Measurements from ENCODE around the gene IL34.

IL34 gene

DNA sequence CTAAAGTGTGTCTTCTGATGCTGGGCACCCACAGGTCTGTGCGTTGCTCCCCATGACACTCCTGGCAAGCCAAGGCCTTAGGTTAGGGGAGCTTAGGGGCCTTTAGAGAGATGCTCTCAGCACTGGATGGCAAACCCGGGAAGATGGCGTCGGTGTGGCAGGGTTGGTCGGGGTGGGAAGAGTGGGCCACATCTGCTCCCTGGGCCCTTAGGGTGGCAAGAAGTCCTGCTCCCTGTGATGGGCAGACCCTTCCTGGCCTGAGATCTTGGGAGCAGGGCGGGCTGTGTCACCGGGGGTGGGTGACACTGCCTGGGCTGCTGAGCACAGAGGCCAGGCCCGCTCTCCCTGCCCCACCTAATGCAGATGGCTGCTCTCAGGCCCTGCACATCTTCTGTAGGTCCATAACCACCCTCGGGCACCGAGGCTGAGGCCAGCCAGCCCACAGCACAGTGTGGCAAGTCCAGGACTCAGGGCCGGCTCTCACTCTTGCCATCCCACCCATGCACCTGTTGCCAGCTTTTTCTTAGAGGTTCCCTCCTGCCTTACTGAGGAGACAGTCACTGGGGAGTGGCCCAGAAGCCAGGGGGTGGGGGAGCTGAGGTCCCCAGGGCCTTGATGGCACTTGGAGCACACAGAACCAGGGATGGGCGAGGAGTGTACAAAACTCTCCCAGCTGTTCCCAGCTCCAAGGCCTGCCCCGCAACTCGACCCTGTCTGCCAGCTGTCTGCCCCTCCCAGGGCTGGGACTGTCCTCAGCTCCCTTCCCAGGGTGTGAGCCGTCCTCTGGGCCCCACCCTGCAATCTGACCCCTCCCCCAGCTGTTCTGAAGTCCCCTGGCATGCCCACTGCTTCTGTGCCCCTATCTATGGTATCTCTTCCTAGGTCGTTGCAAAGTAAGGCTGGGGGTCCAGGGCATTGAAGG, 43.9 kb downstream of the IL34 start:
- DNase-seq: no peak

DNA sequence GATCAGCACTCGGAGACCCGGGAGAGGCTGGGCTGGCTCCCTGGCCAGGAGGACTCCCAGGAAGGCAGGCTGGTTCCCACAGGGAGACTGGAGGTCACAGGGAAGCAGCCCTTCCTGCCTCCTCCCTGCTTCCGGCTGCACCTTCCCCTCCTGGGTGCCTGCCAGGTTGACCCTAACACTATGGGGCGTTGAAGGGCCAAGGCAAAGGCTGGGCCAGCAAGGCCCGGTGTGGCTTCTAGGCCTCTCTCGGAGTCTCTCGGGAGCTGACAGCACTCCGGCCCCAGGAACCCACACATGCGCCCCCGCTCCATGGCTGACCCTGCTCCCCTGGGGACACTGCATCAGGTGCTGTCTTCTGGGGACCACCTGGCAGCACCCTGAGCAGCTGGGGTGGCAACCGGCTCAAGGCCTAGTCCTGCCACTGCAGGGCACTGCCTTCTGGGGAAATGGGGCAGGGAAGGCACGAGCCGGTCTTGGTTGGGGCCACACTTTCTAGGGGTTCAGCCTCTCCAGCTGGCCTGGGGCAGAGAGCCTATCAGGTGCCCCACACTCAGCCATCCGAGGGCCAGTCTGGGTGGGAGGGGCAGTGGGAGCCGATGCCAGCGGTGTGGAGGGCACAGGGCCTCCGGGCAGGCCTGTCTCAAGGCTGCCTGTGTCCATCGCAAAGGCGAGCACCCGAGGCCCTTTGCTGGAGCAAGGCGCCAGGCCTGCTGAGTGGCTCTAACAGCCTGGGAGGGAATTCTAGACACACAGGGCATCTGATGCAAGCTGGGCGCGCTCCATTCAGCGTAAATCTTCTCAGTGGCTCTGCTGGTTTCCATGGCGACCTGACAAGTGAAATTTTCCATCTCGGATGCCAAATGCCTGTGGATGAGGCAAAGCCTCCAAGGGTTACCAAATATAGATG, 45.1 kb downstream of the IL34 start:
- no peak for DNase-seq

DNA sequence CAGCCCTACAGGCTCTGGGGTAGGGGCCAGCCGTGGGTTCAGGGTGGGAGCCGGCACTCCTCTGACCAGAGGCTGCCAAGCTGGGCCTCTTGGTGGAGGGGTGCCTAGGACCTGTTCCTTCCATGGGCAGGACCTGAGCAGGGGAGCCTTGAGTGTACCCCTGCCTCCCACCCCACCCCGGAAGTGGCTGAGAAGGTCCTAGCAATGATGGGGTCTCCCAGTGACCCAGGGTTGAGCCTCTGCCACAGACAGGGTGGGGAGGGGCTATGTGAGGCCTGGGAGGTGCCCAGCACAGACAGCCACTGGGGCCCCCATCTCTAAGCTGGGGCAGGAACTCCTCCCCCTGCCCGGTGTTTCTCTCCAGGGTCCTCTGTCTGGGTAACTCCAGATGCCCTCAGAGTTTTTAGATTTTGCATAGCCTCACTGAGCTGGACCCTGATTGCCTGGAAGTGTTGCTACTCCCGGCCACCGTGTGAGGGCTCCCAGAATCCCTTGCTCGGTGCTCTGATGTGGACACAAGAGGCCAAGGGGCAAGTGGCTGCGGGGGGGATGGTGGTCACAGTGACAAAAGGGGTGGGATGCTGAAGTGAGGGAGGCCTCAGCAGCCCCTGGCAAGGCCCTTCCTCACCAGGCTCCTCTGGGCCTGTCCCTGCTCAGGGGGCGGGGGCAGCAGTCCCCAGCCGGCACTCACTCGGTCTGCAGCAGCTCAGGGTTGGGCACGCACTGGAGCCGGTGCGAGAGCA, 45.9 kb downstream of the IL34 start:
- DNase-seq: no peak

DNA sequence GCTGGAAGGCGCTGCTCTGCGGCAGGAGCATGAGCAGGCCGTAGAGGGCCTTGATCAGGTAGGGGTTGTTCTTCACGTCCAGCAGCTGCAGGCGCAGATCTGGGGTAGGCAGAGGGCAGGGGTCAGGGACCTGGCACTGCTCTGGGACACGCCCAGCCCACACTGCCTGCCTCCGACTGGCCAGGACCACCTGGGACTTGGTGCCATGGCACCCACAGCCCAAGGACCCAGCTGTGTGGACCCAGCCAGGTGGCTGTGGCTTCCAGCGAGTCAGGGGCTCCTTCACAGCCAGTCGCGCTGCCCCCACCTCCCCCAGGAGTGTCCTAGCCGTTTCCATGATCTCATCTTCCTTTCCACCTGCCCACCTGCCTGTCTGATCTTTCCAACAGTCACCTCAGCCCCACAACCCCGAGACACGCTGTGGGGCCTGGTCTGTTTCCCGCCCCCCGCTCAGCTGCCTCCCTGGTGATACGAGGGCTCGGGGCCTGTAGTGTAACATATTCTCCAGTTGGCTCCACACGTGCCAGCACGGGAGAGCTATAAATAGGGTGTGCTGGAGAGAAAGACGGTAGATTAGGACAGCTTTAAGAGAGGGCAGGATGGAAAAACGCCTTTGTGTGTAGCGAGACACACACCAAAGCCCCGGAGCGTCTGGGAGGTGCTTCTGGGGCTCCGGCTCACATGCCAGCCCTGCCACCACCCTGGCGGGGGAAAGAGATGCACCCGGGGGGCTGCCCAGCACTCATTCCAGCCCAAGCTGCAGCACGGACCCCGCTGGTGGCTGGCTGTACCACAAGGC, 46.7 kb downstream of the IL34 start:
- no peak for DNase-seq

DNA sequence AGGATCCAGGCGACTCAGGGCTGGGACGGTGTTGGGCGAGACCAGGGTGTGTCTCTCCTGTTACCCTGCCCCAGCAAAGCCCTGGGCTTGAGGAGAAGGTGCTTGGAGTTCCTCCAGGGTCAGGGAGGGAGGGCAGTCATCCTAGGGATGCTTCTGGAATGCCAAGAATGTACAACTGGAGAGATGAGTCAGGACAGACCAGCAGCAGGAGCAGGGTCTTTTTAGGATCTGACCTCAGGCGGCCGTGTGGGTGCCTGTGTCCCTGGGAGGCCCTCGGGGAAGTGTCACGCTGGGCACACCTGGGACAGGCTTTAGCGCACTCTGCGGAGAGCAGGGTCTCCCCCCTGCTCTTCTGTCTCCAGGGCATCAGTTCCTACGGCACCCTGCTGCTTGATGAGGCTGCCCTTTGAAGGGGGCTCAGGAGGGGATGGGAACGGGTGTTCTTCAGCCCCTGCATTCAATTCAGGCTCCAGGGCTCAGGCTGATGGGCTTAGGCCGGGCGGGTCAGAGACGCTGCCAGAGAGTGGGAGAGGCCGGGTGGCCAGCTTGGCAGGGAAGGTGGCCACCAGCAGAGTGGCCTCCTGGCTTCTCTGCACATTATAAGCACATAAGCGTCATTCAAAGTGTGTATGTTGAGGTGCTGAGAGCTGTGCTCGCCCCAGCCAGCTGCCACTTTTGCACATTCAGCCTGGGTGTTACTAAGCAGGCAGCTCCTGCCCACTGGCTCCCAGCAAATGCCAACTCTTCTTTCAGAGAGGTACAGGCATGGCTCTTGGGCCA, 47.9 kb downstream of the IL34 start:
- DNase-seq: no peak

DNA sequence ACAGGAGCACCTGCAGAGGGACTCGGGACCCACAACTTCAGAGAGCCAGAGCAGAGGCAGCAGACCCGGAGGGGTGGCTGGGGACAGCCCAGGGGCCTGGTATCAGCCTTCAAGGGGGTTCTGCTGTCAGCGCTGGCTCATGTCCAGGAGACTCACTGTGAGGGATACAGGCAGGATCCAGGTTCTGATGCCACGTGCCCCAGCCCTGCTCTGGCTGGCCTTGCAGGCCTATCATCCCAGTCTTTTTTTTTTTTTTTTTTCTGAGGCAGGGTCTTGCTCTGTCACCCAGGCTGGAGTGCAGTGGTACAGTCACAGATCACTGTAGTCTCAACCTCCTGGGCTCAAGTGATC, 48.5 kb downstream of the IL34 start:
- no peak for DNase-seq

DNA sequence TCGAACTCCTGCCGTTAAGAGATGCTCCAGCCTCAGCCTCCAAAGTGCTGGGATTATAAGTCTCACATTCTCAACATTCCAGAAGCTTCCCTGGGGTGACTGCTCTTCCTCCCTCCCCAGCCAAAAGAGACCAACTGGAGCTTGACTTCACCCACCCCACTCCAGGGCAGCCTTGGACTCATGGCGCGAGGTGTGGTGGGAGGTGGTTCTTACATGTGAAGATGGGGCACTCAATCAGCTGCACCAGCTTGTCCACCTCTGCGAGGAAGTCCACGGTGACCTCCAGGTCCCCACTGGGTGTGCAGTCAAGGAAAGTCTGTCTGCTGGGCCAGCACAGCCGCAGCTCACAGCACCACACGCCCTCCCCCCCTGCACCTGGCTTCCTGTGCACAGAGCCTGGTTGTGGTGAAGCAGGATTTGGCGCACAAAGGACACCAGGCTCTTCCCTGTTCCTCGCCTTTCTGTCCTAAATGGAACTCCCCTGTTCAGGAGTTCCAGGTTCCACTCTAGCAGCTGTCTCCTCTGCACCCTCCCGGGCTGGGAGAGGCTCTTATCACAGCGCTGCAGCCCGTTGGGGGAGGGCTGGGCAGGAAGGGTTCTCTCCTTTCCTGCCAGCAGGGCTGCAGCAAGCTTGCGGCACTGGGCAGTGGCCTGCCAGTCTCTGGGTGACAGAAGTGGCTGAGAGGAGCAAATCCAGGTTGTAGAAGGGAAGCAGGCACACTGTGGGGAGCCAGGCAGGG, 49.1 kb downstream of the IL34 start:
- DNase-seq: no peak

DNA sequence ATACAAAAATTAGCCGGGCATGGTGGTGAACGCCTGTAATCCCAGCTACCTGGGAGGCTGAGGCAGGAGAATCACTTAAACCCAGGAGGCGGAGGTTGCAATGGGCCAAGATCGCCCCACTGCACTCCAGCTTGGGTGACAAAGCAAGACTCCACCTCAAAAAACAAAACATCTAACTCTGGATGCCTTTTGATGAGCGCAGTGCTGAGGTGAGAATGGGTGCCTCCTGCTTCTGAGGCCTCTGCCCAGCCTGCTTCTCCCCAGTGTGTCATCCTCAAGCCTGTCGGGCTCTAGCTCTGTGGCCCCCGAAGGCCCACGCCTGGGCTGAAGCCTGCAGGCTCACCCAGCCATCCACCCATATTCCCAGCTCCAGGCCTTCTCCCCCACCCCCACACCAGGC, 50.0 kb downstream of the IL34 start:
- DNase-seq: no peak

DNA sequence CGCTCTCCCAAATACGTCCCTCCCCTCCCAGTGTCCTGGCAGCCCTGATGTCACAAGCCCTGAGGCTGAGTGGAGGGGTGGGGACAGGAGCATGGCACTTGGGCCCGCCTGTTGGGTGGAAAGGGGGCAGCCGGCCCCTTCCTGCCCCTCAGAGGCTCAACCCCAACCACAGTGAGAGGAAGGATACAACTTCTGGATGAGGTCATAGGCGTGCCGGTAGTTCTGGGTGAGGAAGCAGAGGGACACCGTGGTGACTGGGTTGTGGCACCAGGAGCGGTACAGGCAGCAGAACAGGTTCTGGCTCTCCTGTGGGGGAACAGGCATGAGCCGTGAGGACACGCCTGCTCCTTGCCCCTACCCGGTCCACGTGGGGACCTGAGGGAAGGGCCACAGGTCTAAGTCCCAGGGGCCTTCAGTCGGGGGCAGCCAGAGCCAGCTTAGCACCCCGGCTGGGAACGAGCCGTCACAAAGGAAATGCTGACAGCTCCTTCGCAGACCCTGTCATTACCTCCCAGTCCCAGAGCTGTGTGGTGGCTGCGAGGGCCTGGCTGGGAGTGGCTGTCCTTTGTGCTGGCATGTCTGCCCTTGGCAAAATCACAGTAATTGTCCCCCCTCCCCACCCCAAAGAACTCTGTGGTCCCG, 50.7 kb downstream of the IL34 start:
- DNase-seq: no peak

DNA sequence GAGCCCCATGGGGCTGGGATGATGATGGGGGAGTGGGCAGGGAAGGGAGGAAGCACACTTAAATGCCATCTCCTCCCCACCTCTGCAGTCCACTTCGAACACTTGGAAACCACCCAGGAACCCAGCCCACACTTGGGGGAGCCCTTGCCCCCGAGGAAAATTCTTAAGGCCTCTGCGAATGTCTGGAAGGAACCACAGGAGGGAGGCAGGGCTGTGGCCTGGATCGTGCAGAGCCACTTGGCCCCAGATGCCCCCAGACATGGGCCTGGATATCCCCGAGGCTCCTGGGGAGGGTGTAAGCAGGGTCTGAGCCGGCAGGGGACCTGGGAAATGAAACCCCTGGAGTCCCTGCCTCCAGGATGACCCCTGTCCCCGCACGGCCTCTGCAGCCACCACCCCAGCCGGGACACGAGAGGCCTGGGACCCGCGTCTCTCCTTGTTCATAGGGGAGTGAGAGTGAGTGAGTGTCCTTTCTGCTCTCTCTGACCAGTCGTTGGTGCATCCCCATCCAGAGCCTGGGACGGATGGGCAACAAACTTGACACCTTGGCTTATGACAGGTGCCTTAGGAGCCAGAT, 51.3 kb downstream of the IL34 start:
- no peak for DNase-seq

DNA sequence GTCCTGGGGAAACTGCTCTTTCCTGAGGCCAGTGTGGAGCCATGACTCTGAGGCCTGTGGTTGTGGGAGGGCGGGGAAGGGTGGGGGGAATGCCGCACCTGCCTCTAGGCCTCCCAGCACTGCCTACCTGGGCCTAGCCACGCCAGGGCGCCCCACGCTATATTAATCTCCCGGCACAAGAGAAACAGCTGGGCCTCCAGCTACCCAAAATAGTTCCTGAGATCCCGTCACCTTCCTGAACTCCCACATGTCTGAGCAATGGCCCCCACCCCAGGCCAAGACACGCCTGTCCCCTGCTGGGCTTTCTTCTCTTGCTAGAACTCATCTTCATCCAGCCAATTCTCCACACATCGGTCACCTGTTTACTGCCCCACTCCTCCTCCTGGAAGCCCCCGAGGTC, 52.5 kb downstream of the IL34 start:
- no peak for DNase-seq

DNA sequence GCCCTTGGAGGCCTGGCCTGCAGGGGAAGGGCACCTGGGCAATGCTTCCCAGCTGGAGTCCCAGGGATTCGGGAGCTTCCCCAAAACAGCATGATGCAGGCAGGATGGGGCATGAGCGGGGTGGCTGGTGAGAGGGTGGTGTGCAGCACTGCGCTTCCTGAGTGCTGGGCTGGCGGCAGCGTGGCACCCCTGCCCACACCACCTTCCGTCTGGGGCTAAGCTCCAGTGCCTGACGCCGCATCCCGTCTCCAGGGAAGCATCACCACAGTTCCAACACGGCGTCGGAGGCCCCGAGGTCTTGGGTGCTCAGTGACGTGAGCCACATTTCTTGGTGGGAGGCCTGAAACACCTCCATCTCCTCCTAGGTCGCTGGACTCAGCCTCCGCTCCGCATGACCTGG, 53.3 kb downstream of the IL34 start:
- DNase-seq: no peak

DNA sequence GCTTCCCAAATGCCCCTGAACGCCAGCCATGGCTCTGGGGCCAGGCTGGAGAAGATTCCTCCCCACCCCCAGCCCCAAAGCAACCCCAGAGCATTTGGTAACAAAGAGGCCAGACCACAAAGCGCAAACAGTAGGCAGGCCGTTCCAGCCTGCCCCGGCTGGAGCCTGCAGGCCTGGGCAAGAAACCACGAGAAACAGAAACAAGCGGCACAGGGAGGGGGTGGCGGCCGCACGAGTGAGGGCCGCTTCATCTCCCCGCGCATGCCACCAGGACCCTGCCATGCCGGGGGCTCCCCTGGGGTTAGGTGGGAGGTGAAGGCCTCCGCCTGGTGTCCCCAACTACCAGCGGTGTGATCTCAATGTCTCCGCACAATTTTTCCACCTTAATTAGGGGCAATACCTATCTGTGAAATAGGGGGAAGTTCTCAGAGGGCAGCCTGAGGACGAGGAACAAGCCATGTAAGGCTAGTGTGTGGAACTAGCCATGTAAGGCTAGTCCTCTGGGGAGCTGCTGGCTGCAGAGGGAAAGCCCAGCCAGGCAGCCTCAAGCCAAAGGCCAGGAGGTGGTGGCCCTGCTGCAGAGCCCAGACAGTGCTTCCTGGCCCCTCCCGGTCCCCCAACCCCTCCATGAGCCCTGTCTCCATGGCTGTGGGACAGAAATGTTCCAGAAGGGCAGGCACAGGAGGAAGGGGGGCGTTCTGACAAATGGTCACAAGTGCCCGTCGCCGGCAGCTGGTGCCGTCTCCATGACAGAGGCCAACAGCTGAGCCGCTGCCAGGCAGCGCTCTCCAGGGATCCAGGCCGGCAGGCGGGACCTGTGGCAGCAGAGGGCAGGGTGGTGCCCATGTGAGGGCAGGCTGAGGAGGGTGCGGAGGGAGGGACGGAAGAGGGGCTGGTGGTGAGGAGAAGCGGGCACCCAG, 54.0 kb downstream of the IL34 start:
- no peak for DNase-seq

DNA sequence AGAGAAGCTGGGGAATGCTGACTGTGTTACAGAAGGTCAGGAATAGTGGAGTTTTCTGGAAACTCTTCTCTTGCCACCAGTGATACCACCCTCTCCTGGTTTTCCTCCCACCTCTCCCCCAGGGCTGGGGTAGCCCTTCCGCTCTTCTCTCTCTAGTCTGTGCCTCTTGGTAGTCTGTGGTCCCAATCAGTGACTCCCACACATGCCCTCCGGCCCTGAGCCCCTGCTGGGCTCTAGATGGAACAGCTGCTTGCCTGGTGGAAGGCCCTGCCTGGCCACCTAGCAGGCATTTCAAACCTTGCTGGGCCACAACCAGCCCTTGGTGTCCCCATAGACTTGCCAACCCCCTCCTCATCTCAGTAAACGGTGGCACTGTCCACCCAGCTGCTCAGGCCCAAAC, 54.7 kb downstream of the IL34 start:
- no peak for DNase-seq

DNA sequence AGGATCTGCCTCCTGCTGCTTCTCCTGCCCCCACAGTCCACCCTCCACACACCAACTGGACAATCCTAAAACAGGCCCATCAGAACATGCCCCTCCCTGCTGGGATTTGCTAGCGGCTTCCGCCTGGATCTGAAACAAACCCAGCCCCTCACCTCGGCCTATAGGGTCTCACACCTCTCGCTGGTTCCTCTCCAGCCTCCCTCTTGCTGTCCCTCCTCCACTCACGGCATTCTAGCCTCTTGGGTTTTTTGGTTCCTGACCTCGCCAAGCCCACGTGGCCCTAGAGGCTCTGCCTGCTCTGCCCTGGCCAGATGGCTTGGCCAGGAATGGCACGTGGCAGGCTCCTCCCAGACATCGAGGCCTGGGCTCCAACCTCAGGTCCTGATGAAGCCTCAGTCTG, 55.2 kb downstream of the IL34 start:
- DNase-seq: no peak

DNA sequence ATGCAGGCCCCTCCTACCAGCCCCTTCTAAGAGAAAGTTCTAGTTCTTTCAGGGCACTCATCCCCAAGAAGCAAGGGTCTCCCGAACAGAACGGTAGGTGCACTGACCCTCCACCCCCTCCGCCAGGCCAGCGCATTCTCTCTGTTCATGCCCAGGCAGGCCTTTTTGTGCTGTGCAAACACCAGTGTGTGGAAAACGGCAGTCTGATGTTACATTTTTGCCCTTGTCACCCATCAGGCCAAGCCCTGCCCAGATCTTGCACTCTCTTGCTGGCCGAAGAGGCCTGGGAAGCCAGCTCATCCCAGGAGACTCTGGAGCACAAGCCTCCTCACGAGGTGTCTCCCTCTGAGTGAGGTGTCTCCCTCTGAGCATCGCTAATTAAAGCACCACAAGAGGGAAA, 55.6 kb downstream of the IL34 start:
- DNase-seq: no peak

DNA sequence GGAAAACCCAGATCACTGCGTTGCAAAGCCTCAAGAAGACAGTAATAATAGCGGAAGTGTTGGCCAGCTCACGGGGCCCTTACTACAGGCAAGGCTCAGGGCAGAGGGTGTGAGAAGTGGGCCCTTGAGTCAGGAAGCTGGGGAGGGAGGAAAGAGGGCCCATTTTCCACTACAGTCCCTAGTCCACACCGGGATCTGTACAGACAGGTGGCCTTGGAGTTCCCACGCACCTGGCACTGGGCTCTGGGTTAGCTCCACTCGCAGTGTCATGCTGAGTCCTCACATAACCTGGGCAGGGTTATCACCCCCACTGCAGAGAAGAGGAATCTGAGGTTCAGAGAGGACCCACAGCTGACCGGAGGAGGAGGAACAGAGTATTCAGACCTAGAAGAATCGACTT, 56.3 kb downstream of the IL34 start:
- DNase-seq: no peak

DNA sequence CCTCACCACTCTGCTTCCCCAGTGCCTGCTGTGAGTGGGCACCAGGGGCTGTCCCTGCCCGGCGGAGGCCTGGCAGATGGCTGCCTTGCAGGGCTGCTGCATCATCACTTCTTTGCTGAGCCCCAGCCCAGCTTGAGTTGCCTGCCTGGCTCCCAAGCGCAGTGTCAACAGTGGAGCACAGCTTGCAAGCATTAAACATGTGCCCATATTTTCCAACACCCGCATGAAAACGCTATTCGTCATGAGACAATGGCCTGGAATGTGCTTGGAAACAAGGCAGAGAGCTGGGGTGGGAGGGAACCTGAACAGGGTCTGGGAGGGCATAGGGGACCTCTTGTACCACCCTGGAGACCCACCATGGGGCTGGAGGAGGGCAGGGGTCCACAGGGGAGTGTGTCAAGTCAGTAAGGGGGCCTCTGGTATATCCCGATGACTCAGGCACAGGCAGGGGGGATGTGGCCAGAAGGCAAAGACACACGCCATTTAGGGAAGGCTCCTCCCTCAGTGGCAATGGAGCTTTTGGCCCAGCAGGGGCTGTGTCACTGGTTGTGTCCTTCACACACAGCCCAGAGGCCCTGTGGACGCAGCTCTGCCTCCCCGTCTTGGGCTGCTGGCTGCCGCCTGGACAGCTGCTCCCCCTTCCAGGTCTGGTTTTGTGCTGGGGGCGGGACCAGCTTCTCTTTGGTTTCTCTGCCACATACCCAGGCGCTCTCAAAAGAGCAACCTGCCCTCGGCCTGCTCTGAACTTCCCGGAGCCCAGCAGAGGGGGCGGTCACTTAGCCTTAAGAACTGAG, 56.9 kb downstream of the IL34 start:
- no peak for DNase-seq
